NB4 (cell line): ENCODE results near the gene HEXD.

Experiments used
- POLR2A ChIP-seq: IDR thresholded peaks from 2 replicates; pipeline ENCODE4 v1.6.1; 2011; ENCODE audit warnings: mild to moderate bottlenecking; ENCODE audit not compliant: insufficient read length; ENCODE audit errors: extremely low read depth
- TF ChIP-seq, protein P1 (sequence below): IDR thresholded peaks from one replicate; pipeline ENCODE4 v1.5.1; 2012; ENCODE audit warnings: low read depth, low read length

- TF ChIP-seq, protein P1, sequence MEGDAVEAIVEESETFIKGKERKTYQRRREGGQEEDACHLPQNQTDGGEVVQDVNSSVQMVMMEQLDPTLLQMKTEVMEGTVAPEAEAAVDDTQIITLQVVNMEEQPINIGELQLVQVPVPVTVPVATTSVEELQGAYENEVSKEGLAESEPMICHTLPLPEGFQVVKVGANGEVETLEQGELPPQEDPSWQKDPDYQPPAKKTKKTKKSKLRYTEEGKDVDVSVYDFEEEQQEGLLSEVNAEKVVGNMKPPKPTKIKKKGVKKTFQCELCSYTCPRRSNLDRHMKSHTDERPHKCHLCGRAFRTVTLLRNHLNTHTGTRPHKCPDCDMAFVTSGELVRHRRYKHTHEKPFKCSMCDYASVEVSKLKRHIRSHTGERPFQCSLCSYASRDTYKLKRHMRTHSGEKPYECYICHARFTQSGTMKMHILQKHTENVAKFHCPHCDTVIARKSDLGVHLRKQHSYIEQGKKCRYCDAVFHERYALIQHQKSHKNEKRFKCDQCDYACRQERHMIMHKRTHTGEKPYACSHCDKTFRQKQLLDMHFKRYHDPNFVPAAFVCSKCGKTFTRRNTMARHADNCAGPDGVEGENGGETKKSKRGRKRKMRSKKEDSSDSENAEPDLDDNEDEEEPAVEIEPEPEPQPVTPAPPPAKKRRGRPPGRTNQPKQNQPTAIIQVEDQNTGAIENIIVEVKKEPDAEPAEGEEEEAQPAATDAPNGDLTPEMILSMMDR = no peak
- TF ChIP-seq POLR2A = no peak
These were observed 45.9 kb downstream of the HEXD start for GRCh38 chr17:82463925-82464566.
